GM19452 (cell line): ENCODE data around the gene HNRNPR.
A peak's percentile ranks its signal among the peaks of the same experiment; 100 is the strongest.
"Not testable (repeated sequence)": the region's sequence is repeated elsewhere in the genome, so short reads cannot be mapped to it uniquely, and the experiment has no call there.

Experiments used
- ATAC-seq: cut with Tn5 transposase; IDR thresholded peaks from one replicate; pipeline ENCODE4 v1.9.1; 2021; ENCODE audit not compliant: unreplicated experiment

Gene HNRNPR

GRCh38 chr1:23344111-23344986 is at the start of gene HNRNPR:
TSS of gene HNRNPR (minus strand) at chr1:23344284. CDS start at chr1:23341008, 3,276 bp downstream.
- peak; percentile 85 for ATAC-seq

- no peak for ATAC-seq
Measured at GRCh38 chr1:23393706-23394105, 49.6 kb upstream of the HNRNPR start.

GRCh38 chr1:23392125-23392855 is 48.2 kb upstream of the HNRNPR start:
- no peak for ATAC-seq

GRCh38 chr1:23389837-23390321 is 45.8 kb upstream of the HNRNPR start:
- ATAC-seq = no peak

- no peak for ATAC-seq
Measured at GRCh38 chr1:23387494-23387893, 43.4 kb upstream of the HNRNPR start.

GRCh38 chr1:23385119-23385621 is 41.1 kb upstream of the HNRNPR start:
- no peak for ATAC-seq

- no peak for ATAC-seq
Measured at GRCh38 chr1:23384312-23385058, 40.4 kb upstream of the HNRNPR start.

GRCh38 chr1:23383577-23384311 is 39.7 kb upstream of the HNRNPR start:
- ATAC-seq = no peak

- no peak for ATAC-seq
Measured at GRCh38 chr1:23381233-23381885, 37.3 kb upstream of the HNRNPR start.

GRCh38 chr1:23380719-23381118 is 36.6 kb upstream of the HNRNPR start:
- no peak for ATAC-seq

- not testable (repeated sequence) for ATAC-seq
Measured at GRCh38 chr1:23380236-23380635, 36.2 kb upstream of the HNRNPR start.

GRCh38 chr1:23376890-23377811 is 33.1 kb upstream of the HNRNPR start:
- ATAC-seq = no peak

- not testable (repeated sequence) for ATAC-seq
Measured at GRCh38 chr1:23374079-23374735, 30.1 kb upstream of the HNRNPR start.

GRCh38 chr1:23371987-23372880 is 28.1 kb upstream of the HNRNPR start:
- no peak for ATAC-seq

- ATAC-seq = no peak
Measured at GRCh38 chr1:23370709-23371584, 26.9 kb upstream of the HNRNPR start.

- ATAC-seq = no peak
Measured at GRCh38 chr1:23370330-23370708, 26.2 kb upstream of the HNRNPR start.
